Subcutaneous abdominal adipose tissue (tissue), 5 donors: Measurements from ENCODE around the gene SMTN.

Experiments
- H3K27ac ChIP-seq: one replicate; pipeline ENCODE4 v1.7.0; 2013; ENCODE audit warnings: low read depth, mild to moderate bottlenecking, inconsistent platforms, low read length, moderate library complexity
- H3K27me3 ChIP-seq, 5 donors: one replicate each; pipeline ENCODE4 v1.7.0; 2013; ENCODE audit warnings: low read length in 5 of 5, inconsistent platforms in 1 of 5; ENCODE audit not compliant: control insufficient read depth in 5 of 5, insufficient read depth in 4 of 5
- H3K36me3 ChIP-seq, 5 donors: one replicate each; pipeline ENCODE4 v1.7.0; 2013; ENCODE audit warnings: low read length in 5 of 5; ENCODE audit not compliant: control insufficient read depth in 5 of 5, insufficient read depth in 5 of 5
- H3K4me1 ChIP-seq, 5 donors: one replicate each; pipeline ENCODE4 v1.7.0; 2013; ENCODE audit warnings: low read length in 5 of 5, mild to moderate bottlenecking in 3 of 5, moderate library complexity in 1 of 5; ENCODE audit not compliant: control insufficient read depth in 5 of 5, insufficient read depth in 5 of 5
- H3K4me3 ChIP-seq, 5 donors: one replicate each; pipeline ENCODE4 v1.7.0; 2013; ENCODE audit warnings: low read length in 5 of 5, low read depth in 1 of 5
- H3K9ac ChIP-seq, 5 donors: one replicate each; pipeline ENCODE4 v1.7.0; 2013; ENCODE audit warnings: low read length in 5 of 5, mild to moderate bottlenecking in 4 of 5, moderate library complexity in 3 of 5
- H3K9me3 ChIP-seq, 5 donors: one replicate each; pipeline ENCODE4 v1.7.0; 2013; ENCODE audit warnings: low read length in 5 of 5; ENCODE audit not compliant: control insufficient read depth in 5 of 5
- donor health status: healthy.
- donor health status: healthy.
- donor health status: healthy.
- donor health status: healthy.
- donor health status: healthy.

SMTN gene

DNA sequence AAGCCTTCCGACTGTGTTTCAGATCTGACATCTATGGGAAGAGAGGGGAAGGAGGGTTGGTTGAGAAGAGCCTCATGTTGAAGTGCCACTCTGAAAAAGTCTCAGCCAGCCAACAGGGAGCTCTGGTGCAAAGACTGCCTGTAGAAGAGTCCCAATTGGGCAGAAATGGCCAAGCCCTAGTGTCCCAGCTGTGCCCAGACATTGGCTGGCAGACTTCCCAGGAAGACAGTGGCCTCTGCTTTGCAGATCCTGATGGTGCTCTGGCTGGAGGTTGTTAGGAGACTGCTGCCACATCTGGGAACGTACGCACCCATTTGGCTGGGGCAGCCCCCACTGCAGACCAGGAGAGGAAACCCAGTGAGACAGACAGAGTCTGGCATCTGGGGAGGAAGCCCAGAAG is 62.4 kb downstream of the SMTN start:
- peaks cover 0 to 12% (median 4%) of the 10 kb centered on the region in 5 donors for H3K4me1 ChIP-seq

DNA sequence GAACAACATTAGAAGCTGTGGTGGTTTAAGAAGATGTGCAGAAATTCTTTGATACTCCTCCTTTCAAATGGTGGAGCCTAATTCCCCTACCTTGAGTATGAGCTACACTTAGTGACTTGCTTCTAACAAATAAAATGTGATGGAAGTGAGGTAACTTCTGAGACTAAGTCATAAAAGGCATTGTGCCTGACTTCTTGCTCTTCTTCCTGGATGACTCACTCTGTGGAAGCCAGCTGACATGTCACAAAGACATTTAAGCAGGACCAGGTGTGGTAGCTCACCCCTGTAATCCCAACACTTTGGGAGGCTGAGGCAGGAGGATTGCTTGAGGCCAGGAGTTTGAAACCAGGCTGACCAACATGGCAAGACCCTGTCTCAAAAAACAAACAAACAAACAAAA is 63.1 kb downstream of the SMTN start:
- no peak overlapping the region for H3K27ac ChIP-seq
- peaks cover 3 to 13% (median 10%) of the 10 kb centered on the region in 5 donors for H3K27me3 ChIP-seq
- H3K9me3 ChIP-seq, result peaks cover 0 to 9% (median 0%) of the 10 kb centered on the region in 5 donors
- no peak overlapping the region for H3K9ac ChIP-seq
- H3K36me3 ChIP-seq, result no peaks in the 10 kb centered on the region
- no peak overlapping the region for H3K4me3 ChIP-seq
- peaks cover 0 to 19% (median 11%) of the 10 kb centered on the region in 5 donors for H3K4me1 ChIP-seq

More for the DNA sequence above, 62.4 kb downstream of the SMTN start:
- Histone ChIP-seq H3K27ac (no peak overlapping the region), H3K9me3 (peaks cover 0 to 9% (median 0%) of the 10 kb centered on the region in 5 donors), H3K4me3 (no peak overlapping the region), H3K27me3 (peaks cover 6 to 17% (median 17%) of the 10 kb centered on the region in 5 donors), H3K9ac (no peak overlapping the region), H3K36me3 (no peaks in the 10 kb centered on the region)

DNA sequence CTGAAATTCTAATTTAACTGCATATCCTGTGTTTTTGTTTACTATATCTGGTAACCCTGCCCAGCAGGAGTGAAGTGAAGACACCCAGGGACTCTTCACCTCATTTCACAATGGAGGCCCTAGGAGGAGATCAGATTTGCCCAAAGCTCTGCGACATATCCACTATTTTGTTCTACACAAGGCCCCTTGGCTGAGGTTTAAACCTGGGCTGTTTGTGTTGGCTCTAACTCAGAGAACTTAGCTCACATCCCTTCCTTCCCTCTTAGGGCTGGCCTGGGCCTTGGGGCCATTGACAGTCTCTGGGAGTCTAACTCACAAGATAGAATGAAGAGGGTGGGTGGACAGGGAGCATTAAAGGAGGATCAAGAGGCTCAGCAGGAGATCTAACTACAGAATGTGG is 67.4 kb downstream of the SMTN start:
- no peaks in the 10 kb centered on the region for H3K36me3 ChIP-seq
- H3K4me1 ChIP-seq, result peaks cover 0 to 12% (median 11%) of the 10 kb centered on the region in 5 donors
- peak overlapping the region in 4 of 5 donors; percentile 6 to 40 (median 32) for H3K9ac ChIP-seq
- peaks cover 0 to 9% (median 0%) of the 10 kb centered on the region in 5 donors for H3K9me3 ChIP-seq
- no peaks in the 10 kb centered on the region for H3K27me3 ChIP-seq
- no peak overlapping the region for H3K4me3 ChIP-seq
- peak overlapping the region; percentile 87 for H3K27ac ChIP-seq

DNA sequence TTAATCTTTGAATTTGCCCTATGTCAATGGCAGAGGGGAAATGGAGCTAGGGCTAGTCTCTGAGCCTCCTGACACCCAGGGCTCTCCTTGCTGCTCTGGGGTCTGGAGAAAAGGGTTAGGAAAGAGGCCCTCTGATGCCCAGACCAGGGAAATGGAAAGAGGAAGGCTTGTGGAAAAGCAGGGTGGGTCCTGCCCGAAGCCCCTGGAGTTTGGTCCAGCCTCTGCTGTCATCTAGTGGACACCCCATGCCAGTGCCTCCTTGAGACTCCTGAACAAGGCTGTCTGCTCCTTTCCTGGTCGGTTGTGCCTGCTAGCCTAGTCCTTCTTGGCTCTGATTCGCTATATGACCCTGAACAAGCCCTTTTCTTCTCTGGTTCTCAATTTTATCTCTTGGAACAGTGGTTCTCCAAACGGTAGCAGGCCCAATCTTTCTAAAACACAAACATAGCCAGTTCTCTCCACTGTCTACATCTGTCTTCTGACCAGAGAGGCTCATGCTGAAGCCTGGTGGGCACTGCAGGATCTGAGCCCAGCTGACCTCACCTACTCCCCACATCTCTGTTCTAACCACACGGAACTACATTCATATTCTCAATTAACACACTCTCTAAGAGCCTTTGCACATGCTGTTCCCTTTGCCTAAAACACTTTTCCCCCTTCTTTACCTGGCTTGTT is 68.0 kb downstream of the SMTN start:
- Histone ChIP-seq H3K4me1 (peaks cover 0 to 12% (median 11%) of the 10 kb centered on the region in 5 donors), H3K27ac (peak overlapping the region; percentile 87), H3K9me3 (peaks cover 0 to 9% (median 0%) of the 10 kb centered on the region in 5 donors), H3K4me3 (no peak overlapping the region), H3K9ac (peak overlapping the region in 3 of 5 donors; percentile 29 to 40 (median 35)), H3K36me3 (no peaks in the 10 kb centered on the region), H3K27me3 (no peaks in the 10 kb centered on the region)

DNA sequence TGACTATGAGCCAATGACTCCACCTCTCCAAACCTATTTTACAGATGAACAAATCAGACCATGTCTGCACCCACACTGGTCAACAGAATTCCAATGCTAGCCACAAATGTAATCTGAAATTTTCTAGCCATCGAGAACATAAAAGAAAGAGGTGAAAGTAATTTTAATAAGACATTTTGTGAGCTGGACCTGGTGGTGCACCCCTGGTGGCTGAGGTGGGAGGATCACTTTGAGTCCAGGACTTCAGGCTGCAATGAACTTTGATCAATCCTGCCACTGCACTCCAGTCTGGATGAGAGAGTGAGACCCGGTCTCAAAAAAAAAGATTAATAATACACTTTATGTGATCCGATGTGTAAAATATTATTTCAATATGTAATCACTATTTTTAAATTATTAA is 69.5 kb downstream of the SMTN start:
- Histone ChIP-seq H3K9me3 (peaks cover 0 to 9% (median 0%) of the 10 kb centered on the region in 5 donors), H3K9ac (no peak overlapping the region), H3K27ac (no peak overlapping the region), H3K27me3 (no peaks in the 10 kb centered on the region), H3K36me3 (no peaks in the 10 kb centered on the region), H3K4me1 (peaks cover 0 to 19% (median 19%) of the 10 kb centered on the region in 5 donors), H3K4me3 (no peak overlapping the region)

DNA sequence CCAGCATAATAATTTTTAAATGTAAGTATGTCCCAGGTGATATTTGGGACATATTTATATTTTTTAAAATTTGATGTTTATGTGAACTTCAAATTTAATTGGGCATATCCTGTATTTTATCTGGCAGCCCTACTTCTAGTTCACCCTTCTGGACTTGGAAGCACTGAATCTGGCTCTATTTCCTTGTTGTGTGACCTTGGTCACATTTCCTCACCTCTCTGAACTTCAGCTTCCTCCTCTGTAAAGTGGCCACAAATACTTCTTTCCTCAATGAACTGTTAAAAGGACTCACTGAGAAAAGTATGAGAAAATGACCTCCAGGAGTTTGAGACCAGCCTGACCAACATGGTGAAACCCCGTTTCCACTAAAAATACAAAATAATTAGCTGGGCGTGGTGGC is 70.8 kb downstream of the SMTN start:
- H3K4me3 ChIP-seq, result no peak overlapping the region
- no peaks in the 10 kb centered on the region for H3K27me3 ChIP-seq
- no peak overlapping the region for H3K9ac ChIP-seq
- no peaks in the 10 kb centered on the region for H3K36me3 ChIP-seq
- peaks cover 0 to 25% (median 21%) of the 10 kb centered on the region in 5 donors for H3K4me1 ChIP-seq
- peaks cover 0 to 8% (median 0%) of the 10 kb centered on the region in 5 donors for H3K9me3 ChIP-seq
- H3K27ac ChIP-seq, result no peak overlapping the region

DNA sequence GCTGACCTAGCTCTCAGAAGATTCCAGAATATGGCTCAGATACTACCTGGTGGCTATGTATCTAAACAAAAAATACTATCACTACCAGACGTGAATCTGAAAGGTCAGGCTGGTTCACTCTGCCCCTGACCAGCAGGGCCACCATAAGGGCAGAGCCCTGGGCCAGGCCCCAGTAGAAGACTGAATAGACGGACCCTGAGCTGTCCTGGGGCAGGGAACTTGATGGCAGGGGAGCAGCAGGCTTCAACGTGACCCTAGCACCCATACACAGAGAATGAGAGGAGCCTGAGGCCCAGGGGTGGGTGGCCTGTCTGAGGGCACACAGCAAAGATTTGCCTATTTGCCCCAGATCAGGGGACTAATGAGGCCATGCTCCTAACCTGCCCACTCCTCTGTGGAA is 72.2 kb downstream of the SMTN start:
- Histone ChIP-seq H3K9me3 (no peaks in the 10 kb centered on the region), H3K4me1 (peaks cover 0 to 23% (median 19%) of the 10 kb centered on the region in 5 donors), H3K36me3 (no peaks in the 10 kb centered on the region), H3K4me3 (no peak overlapping the region), H3K27ac (no peak overlapping the region), H3K27me3 (no peaks in the 10 kb centered on the region), H3K9ac (peak overlapping the region in 1 of 5 donors; percentile 32)
